HCEC 1CT (cell line): ENCODE data around the gene RAB31.

ENCODE experiments used
- DNase-seq: peaks from one replicate; pipeline ENCODE4 v3.0.0-alpha.2; 2017

Gene RAB31

DNA sequence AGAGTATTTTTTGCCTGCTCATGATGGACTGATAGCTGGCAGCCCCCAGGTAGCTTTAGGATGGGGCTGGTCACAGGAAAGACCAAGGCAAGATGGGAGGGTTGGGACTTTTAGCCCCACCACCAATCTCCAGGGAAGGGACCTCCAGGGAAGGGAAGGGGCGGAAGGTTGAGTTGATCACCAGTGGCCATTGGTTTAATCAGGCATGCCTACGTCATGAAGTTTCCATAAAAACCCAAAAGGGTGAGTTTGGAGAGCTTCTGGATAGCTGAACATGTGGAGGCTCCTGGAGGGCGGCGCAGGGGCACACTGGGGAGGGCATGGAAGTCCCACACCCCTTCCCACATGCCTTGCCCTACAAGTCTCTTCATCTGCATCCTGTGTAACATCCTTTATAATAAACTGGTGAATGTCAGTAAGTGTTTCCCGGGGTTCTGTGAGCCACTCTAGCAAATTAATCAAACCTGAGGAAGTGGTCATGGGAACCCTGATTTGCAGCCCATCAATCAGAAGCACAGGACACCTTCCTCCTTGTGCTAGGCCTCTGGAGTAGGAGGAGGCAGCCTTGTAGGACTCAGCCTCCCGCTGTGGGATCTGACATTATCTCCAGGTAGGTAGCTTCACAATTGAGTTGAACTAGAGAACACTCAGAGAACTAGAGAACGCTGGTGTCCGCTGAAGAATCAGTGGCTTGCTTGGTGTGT, 30.3 kb downstream of the RAB31 start:
- DNase-seq, result no peak

DNA sequence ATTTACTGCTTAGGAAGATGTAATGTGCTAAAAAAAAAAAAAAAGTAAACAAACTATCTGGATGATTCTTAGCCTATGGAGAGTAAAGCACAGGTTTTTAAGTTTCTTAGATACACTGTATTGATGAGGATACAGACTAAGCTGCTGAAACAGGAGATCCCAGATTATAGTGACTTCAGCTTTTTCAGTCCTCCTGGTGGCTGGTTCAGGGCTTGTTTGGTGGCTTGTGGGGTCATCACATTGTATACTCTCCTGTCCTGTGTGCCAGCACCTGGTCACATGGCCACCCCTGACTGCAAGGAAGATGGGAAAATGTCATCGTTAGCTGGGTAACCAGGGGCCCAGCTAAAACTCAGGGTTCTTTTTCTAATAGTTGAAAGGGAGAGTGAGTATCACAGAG, 31.4 kb downstream of the RAB31 start:
- no peak for DNase-seq

DNA sequence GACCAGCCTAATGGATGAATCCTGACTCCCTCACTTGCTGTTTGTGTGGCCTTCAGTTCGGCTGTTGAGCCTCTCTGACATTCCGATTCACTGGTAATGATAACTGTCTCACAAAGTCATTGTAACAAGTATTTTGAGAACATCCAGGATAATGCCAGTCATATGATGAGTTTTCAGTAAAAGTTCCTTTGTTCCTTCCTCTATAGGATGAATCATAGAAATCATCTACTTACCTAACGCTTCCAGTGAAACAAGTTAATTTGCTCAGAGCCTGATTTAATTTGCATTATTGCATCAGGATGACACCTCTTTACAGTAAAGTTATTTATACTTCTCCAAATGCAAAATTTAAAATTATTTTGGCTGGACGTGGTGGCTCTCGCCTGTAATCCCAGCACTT, 32.0 kb downstream of the RAB31 start:
- no peak for DNase-seq

DNA sequence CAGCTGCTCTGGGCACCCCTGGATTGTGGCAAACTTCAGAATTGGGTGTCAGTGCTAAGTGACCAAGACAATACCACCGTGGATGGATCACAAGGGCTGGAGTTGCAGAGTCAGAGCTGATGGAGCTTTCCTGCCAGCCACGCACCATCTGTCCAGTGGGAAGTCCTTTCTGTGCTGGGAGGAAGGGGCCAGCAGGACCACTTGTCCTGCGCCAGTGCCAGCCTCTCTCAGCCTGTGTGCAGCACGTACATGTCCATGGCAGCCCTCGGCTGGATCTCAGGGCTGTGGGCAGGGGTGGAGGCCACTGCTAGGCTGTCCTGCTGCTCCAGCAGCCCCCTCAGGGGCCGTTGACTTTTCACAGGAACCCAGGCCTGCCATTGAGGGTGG, 33.3 kb downstream of the RAB31 start:
- no peak for DNase-seq

DNA sequence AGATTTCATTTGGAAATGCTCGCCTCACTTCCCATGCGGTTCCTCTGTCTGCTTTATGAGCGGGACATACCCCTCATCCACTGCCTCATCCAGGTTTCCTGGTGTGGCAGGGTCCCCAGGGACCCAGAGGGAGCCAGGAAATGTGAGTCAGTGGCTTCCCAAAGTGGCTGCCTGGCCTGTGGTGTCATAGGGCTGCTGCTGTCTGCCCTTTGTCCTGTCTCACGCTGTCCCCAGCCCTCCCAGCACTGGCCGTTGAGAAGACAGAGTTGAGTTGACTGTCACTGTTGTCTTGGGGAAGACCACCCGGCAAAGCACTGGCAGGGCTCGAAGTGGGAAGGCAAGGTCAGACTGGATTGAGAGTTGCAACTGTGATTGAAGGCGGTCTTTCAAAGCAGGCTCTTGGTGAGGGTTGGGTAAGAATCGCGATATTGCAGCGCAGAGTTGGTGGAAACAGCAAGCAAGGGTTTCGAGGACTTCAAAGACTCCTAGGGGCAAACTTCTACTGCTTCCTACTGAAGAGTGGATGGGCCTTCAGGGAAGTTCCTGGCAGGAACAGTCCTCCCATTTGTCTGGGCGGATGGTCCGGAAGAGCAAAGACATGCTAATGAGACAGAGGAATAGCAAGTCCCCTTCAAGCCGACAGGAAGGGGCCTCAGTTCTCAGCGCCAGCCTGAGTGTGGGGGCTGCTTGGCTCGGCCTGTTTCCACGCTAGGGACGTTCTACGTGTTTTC, 33.9 kb downstream of the RAB31 start:
- DNase-seq, result no peak

DNA sequence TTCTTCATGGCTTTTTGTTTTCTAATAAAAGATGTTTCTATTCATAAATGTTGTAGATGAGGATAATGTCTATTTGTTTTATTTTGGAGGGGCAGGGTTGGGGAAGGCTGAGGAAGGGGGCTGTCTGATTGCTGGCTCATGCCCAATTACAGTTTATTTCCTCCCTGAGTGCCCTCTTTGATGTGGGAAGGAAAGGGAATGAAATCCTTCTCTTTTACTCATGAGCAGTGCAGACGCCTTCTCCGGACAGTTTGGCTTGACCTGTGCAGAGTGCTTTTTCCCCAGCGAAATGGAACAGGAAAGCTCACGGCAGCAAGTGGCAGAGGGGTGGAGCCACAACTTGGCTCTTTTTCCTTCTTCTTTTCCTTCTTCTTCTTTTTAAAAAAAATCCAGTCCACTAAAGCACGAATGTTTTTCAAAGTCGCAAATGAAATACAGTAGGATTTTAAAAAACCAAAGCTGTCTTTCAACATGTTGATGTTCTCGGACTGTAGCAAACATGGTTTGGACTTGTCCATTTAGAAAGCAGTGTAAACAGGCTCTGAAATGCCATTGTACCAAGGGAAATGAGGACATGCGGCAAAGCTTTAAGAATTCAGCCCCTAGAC, 34.5 kb downstream of the RAB31 start:
- DNase-seq, result no peak

DNA sequence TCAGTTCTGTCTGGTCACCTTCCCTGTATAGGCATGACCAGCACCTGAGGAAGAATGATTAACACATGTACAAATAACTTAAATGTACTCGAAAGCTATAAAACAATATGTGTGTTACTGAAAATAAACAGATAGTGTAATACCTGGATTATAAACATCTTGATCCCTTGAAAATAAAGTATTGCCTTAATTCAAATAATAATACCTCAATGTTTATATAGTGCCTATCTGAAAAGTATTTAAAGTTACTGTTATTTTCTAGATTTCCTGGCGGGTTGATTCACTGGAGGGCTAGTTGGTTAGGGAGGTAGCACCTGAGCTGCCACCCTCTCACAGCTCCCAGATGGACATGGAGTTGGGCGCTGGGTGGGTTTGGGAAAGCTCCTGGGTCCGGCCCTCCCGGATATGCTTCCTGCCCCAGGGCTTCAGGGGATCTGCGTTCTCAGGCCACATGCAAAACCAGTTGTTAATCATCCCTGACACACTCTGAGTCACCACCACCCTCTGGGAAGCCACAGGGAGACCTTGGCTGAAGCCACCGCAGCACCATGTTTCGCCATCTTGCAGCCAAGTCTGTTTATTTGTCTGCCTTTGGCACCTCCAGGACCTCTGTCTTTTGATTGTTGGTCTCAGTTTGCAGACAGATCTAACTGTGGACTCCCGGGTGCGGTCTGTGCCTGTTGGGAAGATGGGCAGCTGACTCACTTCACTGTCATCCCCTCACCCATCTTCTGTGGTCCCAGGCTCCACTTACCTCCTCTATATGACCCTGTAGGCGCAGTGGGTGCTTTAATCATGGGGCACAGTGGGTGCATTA, 35.3 kb downstream of the RAB31 start:
- peak; percentile 97 for DNase-seq

DNA sequence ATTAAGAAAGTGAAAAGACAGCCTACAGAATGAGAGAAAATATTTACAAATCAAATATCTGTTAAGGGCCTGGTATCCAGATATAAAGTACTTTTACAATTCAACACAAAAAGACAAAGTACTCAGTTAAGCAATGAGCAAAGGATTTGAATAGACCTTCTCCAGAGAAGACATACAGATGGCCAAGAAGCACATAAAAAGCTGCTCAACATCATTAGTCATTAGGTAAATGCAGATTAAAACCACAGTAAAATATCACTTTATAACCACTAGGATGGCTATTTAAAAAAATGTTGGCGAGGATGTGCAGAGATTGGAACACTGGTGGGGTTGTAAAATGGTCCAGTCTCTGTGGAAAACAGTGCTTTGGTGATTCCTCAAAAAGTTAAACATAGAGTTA, 38.9 kb downstream of the RAB31 start:
- DNase-seq, result no peak

DNA sequence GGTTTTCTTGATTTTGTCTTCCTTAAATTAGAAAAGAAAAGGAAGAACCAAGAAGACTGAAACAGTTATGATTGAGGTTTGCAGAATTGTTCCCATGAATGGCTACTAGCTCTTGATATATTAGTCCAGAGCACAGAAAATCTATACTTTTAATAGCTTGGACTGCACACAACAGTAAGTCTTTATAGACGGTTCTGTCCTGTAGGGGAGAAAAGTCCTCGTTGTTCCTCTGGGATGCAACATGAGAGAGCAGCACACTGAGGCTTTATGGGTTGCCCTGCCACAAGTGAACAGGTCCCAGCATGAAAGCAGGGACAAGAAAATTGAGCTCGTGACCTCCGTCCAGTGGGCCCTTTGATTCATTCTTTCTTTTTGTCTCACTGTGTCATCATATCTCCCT, 41.5 kb downstream of the RAB31 start:
- DNase-seq, result no peak

DNA sequence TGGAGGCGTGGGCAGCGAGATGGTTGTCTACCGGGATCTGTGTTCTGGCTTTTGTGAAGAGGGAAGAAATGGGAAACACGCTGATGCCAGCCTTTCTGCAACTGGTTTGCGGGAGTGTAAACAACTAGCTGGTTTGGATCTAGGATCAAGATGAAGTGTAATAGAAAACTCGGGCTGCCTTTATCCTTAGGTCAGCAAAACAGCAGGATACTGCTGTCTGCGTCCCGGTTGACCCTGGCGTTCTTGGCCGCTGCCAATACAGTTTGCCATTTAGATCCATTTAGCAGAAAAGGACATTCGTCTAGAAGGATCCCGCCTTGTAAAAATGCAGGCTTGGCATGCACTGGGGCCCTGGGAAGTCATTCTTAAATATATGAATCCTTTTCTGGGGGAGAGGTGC, 42.0 kb downstream of the RAB31 start:
- no peak for DNase-seq

DNA sequence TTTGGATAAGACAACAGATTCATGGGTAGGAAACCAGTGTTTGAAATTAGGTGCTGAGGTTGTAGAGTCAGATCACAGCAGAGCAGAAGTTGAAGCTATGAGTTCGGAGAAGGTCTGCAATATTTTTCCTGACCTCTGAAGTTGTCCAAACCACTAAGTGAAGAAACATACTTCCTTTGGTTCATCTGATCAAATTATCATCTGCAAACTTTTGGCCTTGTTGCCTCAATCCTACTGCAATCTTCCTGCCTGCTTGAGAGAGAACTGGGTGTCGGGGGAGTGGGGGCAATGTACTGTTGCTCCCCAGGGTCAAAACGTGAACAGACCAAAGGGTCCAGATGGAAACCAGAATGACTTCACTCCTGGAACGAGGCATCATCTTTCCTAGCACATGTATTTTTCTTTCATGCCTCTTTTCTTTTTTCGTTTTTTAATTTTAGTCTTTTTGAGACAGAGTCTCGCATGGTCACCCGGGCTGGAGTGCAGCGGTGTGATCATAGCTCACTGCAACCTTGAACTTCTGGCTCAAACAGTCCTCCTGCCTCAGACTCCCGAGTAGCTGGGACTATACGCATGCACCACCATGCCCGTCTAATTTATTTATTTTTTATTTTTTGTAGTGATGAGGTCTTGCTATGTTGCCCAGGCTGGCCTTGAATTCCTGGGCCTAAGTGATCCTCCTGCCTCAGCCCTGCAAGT, 42.7 kb downstream of the RAB31 start:
- DNase-seq, result no peak

DNA sequence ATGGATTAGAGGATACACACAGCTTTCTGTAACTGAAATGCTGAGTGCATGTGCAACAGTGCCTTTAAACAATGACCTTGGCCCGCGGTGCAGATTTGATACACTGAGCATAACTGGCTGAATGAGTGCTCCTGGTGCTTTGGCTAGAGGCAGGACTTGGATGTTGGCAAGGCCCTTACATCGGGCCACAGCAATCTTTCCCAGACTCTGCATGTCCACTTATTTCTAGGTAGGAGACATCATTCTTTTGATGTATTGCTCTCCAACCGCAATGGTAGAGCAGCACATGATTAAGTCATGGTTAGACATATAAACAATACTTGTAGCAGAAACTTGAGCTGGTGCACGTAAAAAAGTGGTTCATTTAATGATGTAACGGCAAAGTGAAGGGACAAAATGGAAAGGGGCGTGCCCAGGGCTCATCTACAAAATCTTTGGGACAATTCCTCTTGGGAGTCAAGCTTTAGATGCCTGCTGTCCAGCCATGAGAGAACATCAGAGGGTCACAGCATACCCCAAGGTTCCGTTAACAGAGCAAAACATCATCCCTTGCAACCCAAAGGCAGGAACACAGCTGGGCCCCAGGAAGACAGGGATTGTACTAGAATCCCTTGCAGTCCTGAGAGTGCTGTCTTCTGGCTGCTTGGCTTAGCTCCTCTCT, 43.4 kb downstream of the RAB31 start:
- DNase-seq, result no peak

DNA sequence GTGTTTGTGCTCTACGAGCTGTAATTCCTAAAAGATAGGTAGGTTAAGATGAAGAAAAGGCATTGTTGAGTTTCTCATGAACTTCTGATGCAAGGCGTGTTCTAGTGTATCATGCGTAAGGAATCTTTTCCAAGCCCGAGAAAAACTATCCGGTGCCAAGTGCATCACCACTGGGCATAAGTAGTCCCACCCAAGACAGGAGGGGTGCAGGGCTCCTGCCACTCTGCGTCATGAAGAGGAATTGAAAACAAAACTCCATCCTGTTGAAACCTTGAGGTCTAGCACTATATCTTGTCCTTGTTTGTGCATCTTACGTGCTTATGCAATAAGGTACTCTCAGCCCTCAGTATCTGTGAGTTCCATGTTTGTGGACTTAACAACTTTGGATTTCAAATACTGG, 45.7 kb downstream of the RAB31 start:
- no peak for DNase-seq

DNA sequence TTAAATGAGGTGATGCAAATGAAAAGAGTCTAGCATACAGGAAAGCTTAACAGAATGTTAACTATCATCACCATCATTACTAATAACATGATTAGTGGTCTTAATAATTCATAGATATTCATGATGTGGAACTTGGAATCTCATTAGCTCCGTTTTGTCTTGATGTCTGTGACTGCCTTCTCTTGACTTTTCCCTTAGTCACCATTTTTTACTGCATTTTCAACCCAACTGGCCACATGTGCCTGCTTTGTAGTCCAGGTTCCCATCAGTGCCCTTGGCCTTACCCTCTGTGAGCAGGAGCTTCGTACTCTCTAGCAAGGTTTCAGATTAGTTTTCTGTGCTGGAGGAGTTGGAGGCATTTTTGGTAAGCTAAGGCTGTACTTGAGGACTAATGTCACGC, 47.0 kb downstream of the RAB31 start:
- DNase-seq, result no peak

DNA sequence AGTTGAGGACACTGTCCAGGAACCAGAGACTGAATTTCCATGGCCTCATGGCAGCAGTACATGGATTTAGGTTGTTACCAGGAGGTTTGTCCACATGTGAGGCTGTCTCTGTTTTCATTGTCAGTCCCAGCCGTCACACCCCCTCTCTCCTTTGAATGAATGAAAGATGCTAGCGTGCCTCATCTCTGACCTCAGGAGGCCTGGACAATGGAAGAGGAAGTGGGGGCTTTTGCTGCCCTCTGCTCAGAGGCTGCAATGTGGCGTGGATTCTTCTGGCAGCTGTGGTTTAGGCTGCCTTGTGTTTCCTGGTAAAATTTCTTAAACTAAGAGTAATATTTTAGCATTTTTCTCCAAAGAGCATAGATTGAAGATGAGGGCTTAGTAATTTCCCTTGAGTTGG, 47.5 kb downstream of the RAB31 start:
- DNase-seq, result no peak

DNA sequence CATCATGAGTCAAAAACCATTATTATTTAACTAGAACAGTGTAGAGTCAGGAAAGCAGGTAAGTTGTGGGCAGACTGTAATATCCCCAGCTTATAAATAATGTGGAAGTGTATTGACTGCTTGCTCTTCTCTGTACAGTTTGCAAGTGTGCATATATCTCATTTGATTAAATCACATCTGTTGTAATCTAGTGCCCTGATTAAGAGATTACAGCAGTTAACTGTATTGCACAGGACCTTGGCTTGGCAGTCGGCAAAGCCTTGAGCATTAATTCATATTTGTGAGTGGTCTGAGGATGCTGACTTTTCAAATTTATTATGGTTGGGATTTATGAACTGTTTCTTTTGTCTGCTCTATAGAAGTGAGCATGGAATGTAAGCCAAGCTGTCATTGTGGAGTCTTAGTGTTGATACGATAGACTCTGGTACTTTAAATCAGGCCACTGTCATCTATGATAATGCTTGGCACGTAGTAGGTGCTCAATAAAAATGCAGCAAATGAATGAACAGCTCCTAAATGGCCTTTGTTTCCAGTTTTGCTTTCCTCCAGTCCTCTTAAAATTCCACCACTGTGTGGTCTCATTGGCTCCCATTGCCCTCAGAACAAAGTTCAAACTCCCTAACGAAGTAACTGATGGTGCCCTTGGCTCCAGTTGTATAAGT, 48.3 kb downstream of the RAB31 start:
- no peak for DNase-seq

DNA sequence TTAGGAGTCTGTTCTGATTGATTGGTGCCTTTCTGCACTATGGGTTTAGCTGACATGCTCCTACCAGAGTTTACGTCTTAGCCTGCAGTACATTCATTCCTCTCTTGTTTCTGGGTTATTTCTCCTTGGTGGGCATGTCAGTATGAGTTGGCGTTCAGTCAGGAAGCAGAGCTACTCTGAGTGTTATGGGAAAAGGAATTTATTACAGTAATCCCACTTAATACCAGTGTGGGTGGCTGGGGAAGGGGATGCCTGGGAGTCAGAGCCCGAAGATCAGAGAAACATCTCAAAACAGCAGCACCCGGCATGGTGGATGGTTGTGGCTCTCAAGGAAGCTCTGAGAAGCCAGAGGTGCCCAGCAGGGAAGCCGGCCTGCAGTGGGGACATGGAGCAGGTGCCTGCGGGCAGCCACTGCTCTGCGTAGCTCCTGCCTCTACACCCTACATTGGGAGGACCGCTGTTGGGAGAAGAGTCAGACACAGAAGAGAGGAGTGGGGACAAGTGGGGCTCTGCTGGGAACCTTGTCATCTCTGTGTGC, 48.9 kb downstream of the RAB31 start:
- no peak for DNase-seq

DNA sequence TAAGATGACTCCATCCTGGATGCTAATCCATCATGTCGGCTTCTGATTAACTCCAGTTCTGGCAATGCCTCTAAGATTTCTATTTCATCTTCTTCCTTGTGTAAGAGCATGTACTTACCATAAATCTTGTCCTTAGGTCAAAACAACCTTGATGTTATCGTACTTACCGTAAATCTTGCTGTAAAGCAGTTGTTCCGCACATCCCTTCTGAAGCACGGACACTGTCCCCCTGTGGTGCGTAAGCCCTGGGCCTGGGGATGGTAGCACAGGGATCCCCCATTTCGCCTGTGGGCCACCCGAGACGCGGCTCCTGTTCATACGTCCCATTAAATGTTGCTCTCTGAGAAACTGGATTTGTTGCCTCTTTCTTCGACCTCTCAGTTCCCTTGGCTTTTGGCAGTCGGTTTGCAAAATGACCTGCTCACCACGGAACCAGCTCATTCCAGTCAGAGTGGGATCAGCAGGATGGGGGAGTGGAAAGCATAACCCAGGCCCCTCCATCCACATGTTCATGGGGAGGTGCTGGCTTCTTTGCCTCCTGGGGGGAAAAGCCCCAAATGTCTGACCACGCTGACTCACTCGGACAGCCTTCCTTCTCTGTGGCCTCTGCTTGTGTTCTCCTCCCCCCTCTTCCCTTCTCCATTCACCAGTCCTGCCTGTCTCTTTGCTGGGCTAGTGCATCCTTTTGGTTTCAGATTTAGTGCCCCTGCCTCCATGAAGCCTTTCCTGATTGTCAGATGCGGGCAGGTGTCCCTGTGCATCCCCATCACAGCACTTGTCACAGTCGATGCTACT, 49.9 kb downstream of the RAB31 start:
- DNase-seq, result peak; percentile 21

DNA sequence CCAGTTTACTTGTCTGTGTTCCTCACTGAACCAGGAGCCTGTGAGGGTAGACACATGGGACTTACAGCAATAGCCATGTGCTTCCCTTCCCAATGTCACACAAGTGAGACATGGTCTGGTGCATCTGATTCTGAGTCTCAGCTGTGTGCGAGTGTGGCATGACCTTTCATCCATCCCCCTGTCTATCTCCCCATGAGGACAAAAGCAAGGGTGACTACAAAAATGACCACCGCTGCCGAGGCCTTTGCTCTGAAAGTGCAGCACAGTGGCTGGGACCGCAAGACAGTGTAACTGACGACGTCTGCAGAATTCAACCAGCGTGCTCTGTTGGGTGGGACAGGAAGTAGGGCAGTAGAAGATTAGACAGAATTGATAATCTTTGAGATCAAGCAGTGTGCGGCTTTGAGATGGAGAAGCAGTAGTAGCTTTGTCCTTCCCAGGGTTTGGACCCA, 50.5 kb downstream of the RAB31 start:
- no peak for DNase-seq

DNA sequence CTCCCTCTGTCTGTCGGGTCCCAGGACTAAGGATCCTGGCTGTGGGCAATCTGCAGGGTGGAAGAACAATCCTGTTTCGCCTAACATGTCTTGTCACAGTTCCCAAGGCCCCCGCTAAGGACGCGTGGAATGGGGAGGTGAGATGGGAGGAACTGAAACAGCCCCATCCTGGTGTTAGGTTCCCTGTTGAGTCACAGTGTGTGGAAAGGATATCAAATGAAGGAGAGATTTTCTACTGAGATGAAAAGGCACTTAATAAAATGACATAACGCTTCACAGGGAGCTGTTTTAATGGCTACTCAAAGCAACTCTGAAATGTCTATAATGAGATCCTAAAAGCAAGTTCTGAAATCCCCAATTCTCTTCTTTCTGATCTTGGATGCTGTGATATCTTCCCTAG, 52.5 kb downstream of the RAB31 start:
- DNase-seq, result no peak

DNA sequence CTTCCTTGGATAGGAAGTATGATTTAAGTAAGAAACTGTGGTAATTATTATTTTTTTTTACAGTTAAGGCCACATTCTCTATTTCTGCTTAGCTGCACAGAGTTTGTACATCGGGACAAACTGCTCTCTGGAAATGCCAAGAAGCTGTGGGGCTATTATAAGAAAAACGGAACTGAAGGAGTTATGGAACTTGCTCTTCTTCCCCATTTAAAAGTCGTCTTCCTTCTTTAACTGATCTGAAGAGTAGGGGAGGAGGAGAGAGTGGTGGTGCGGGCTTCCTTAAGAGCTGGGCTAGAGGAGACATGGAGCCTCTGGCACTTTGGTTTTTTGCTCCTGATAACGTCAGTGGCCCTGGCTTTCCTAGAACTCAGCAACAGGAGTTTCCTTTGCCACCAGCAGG, 54.4 kb downstream of the RAB31 start:
- DNase-seq, result no peak
